GM18502 (cell line): ENCODE results near the gene EPHA5.
A peak's percentile ranks its signal among the peaks of the same experiment; 100 is the strongest.
"Not testable (repeated sequence)": the region's sequence is repeated elsewhere in the genome, so short reads cannot be mapped to it uniquely, and the experiment has no call there.

ENCODE experiments used
- ATAC-seq: cut with Tn5 transposase; IDR thresholded peaks from one replicate; pipeline ENCODE4 v1.9.1; 2021; ENCODE audit warnings: mild to moderate bottlenecking; ENCODE audit not compliant: unreplicated experiment, poor library complexity

EPHA5 gene

GRCh38 chr4:65391382-65391781 lies 278.9 kb downstream of the EPHA5 start:
- no peak for ATAC-seq

GRCh38 chr4:65386927-65387326 lies 283.4 kb downstream of the EPHA5 start:
- no peak for ATAC-seq

- no peak for ATAC-seq
These were observed 286.5 kb downstream of the EPHA5 start for GRCh38 chr4:65383589-65384305.

GRCh38 chr4:65381648-65382047 lies 288.6 kb downstream of the EPHA5 start:
- ATAC-seq = no peak

- no peak for ATAC-seq
These were observed 299.6 kb downstream of the EPHA5 start for GRCh38 chr4:65370709-65371108.

GRCh38 chr4:65367306-65367705 lies 303.0 kb downstream of the EPHA5 start:
- no peak for ATAC-seq

GRCh38 chr4:65358914-65359313 lies 311.4 kb downstream of the EPHA5 start:
- ATAC-seq = no peak

GRCh38 chr4:65353098-65353497 lies 317.2 kb downstream of the EPHA5 start:
- ATAC-seq = no peak

- no peak for ATAC-seq
These were observed 325.9 kb downstream of the EPHA5 start for GRCh38 chr4:65344278-65344825.

GRCh38 chr4:65343342-65343741 lies 326.9 kb downstream of the EPHA5 start:
- no peak for ATAC-seq

- no peak for ATAC-seq
These were observed 328.7 kb downstream of the EPHA5 start for GRCh38 chr4:65341557-65341956.

- ATAC-seq = no peak
These were observed 329.7 kb downstream of the EPHA5 start for GRCh38 chr4:65340382-65341109.

GRCh38 chr4:65337371-65337770 lies 332.9 kb downstream of the EPHA5 start:
- ATAC-seq = no peak

- ATAC-seq = no peak
These were observed 333.8 kb downstream of the EPHA5 start for GRCh38 chr4:65336465-65336864.

- no peak for ATAC-seq
These were observed 353.8 kb downstream of the EPHA5 start for GRCh38 chr4:65316534-65316933.

- ATAC-seq = no peak
These were observed 359.2 kb downstream of the EPHA5 start for GRCh38 chr4:65311120-65311519.

- ATAC-seq = no peak
These were observed 359.7 kb downstream of the EPHA5 start for GRCh38 chr4:65310586-65310985.

GRCh38 chr4:65308626-65309025 lies 361.7 kb downstream of the EPHA5 start:
- not testable (repeated sequence) for ATAC-seq

- peak; percentile 45 for ATAC-seq
These were observed 368.1 kb downstream of the EPHA5 start for GRCh38 chr4:65302145-65302544.

- no peak for ATAC-seq
These were observed 374.0 kb downstream of the EPHA5 start for GRCh38 chr4:65296246-65296645.

GRCh38 chr4:65287071-65287470 lies 383.2 kb downstream of the EPHA5 start:
- ATAC-seq = no peak
